Measurements from ENCODE around the gene DBF4. TPM values are rescaled to one million over a fixed set of nuclear protein-coding genes. Genes with fewer than 3 reads are reported as not detected.
A peak's percentile ranks its signal among the peaks of the same experiment; 100 is the strongest.
"Not testable (repeated sequence)": the region's sequence is repeated elsewhere in the genome, so short reads cannot be mapped to it uniquely, and the experiment has no call there.

The DBF4 gene
- polyA plus RNA-seq, 1 donor: 26.8 TPM

DNA sequence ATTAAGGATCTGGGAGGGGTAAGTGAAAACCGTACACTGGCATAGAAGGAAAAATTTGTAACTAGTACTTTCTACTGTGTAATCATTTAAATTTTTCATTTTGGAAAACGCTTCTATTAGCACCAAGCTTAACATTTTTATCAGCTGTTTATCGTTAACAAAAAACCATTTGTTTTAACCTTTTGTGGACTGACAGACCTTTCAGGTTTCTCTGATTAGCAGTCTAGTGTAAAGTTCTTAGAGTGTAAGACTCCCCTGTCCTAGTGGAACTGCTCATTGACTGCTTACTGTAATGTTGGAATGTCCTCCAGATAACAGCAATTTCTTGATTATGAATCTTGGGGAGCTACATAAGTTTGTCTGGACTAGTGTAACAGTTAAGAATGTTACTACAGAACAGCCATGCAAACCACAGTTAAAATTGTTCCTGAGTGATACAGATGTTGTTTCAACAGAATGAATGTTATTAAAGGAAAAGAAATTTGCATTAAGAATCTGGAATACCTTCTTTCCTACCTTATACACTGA, 2.0 kb downstream of the DBF4 start:
- 31% methylated on average over 3 of the region's 3 CpGs for WGBS (ENCODE audit: insufficient coverage, low lambda C conversion rate)
- H3K27me3 ChIP-seq (ENCODE audit: control insufficient read depth, insufficient read depth, low read length): no peaks in the 10 kb centered on the region
- no peaks in the 10 kb centered on the region for H3K4me1 ChIP-seq (ENCODE audit: control insufficient read depth, insufficient read depth, low read length)
- peak overlapping the region; percentile 98 for H3K27ac ChIP-seq (ENCODE audit: low read length)
- H3K36me3 ChIP-seq (ENCODE audit: control insufficient read depth, insufficient read depth, low read length): no peaks in the 10 kb centered on the region
- no peaks in the 10 kb centered on the region for H3K9me3 ChIP-seq (ENCODE audit: control insufficient read depth, low read depth, low read length)
- peak overlapping the region; percentile 94 for H3K4me3 ChIP-seq (ENCODE audit: low read length)
- peak in 1 of 2 donors; percentile 47 for DNase-seq

GRCh38 chr7:87882151-87882937, 6.1 kb downstream of the DBF4 start:
- WGBS (ENCODE audit: insufficient coverage, low lambda C conversion rate): 100% methylated on average over 1 of the region's 4 CpGs
- DNase-seq: no peak

GRCh38 chr7:87885018-87885417, 8.7 kb downstream of the DBF4 start:
- Histone ChIP-seq H3K27me3 (ENCODE audit: control insufficient read depth, insufficient read depth, low read length) (no peaks in the 10 kb centered on the region), H3K4me1 (ENCODE audit: control insufficient read depth, insufficient read depth, low read length) (no peaks in the 10 kb centered on the region), H3K4me3 (ENCODE audit: low read length) (no peak overlapping the region), H3K9me3 (ENCODE audit: control insufficient read depth, low read depth, low read length) (no peaks in the 10 kb centered on the region), H3K36me3 (ENCODE audit: control insufficient read depth, insufficient read depth, low read length) (peaks cover 17% of the 10 kb centered on the region), H3K27ac (ENCODE audit: low read length) (no peak overlapping the region)
- DNase-seq: no peak
- 60% methylated on average over 1 of the region's 2 CpGs for WGBS (ENCODE audit: insufficient coverage, low lambda C conversion rate)

More at GRCh38 chr7:87882151-87882937, 6.1 kb downstream of the DBF4 start:
- Histone ChIP-seq H3K27me3 (ENCODE audit: control insufficient read depth, insufficient read depth, low read length) (no peaks in the 10 kb centered on the region), H3K4me3 (ENCODE audit: low read length) (no peak overlapping the region), H3K4me1 (ENCODE audit: control insufficient read depth, insufficient read depth, low read length) (no peaks in the 10 kb centered on the region), H3K27ac (ENCODE audit: low read length) (no peak overlapping the region), H3K9me3 (ENCODE audit: control insufficient read depth, low read depth, low read length) (no peaks in the 10 kb centered on the region), H3K36me3 (ENCODE audit: control insufficient read depth, insufficient read depth, low read length) (peaks cover 8% of the 10 kb centered on the region)

DNA sequence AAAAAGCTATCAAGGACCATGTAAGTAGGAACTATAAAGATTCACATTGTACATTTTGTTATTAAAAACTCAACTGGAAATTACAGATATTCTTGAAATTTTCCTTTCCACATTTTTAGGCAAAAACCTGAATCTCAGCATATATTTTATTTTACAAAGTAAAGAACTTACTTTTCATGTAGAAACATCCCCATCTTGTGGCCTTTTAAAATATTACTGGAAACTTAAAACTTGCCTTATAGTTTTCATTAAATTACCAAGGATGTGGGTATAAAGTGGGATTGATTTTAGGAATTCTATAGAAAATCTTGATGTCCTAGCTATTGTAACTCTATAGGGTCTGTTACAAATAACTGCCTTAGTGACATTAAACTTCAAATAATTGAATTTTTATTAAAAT, 10.6 kb downstream of the DBF4 start:
- peak in 1 of 2 donors; percentile 18 for DNase-seq
- no peaks in the 10 kb centered on the region for H3K27me3 ChIP-seq (ENCODE audit: control insufficient read depth, insufficient read depth, low read length)
- H3K4me1 ChIP-seq (ENCODE audit: control insufficient read depth, insufficient read depth, low read length): no peaks in the 10 kb centered on the region
- no peak overlapping the region for H3K4me3 ChIP-seq (ENCODE audit: low read length)
- H3K9me3 ChIP-seq (ENCODE audit: control insufficient read depth, low read depth, low read length): no peaks in the 10 kb centered on the region
- H3K27ac ChIP-seq (ENCODE audit: low read length): no peak overlapping the region
- peaks cover 20% of the 10 kb centered on the region for H3K36me3 ChIP-seq (ENCODE audit: control insufficient read depth, insufficient read depth, low read length)

GRCh38 chr7:87895363-87895762, 19.1 kb downstream of the DBF4 start:
- no CpG with 5 or more reads among the region's 2 CpGs for WGBS (ENCODE audit: insufficient coverage, low lambda C conversion rate)
- Histone ChIP-seq H3K9me3 (ENCODE audit: control insufficient read depth, low read depth, low read length) (no peaks in the 10 kb centered on the region), H3K27me3 (ENCODE audit: control insufficient read depth, insufficient read depth, low read length) (no peaks in the 10 kb centered on the region), H3K27ac (ENCODE audit: low read length) (no peak overlapping the region), H3K4me1 (ENCODE audit: control insufficient read depth, insufficient read depth, low read length) (no peaks in the 10 kb centered on the region), H3K36me3 (ENCODE audit: control insufficient read depth, insufficient read depth, low read length) (peaks cover 16% of the 10 kb centered on the region), H3K4me3 (ENCODE audit: low read length) (no peak overlapping the region)
- DNase-seq: no peak

GRCh38 chr7:87899255-87899654, 23.0 kb downstream of the DBF4 start:
- no peaks in the 10 kb centered on the region for H3K27me3 ChIP-seq (ENCODE audit: control insufficient read depth, insufficient read depth, low read length)
- no peak for DNase-seq
- no peaks in the 10 kb centered on the region for H3K9me3 ChIP-seq (ENCODE audit: control insufficient read depth, low read depth, low read length)
- no peak overlapping the region for H3K4me3 ChIP-seq (ENCODE audit: low read length)
- peaks cover 23% of the 10 kb centered on the region for H3K36me3 ChIP-seq (ENCODE audit: control insufficient read depth, insufficient read depth, low read length)
- no peaks in the 10 kb centered on the region for H3K4me1 ChIP-seq (ENCODE audit: control insufficient read depth, insufficient read depth, low read length)
- no peak overlapping the region for H3K27ac ChIP-seq (ENCODE audit: low read length)
- 100% methylated on average over 1 of the region's 2 CpGs for WGBS (ENCODE audit: insufficient coverage, low lambda C conversion rate)

- H3K36me3 ChIP-seq (ENCODE audit: control insufficient read depth, insufficient read depth, low read length): peaks cover 16% of the 10 kb centered on the region
- not testable (repeated sequence) for DNase-seq; H3K27ac ChIP-seq (ENCODE audit: low read length); H3K27me3 ChIP-seq (ENCODE audit: control insufficient read depth, insufficient read depth, low read length); H3K4me1 ChIP-seq (ENCODE audit: control insufficient read depth, insufficient read depth, low read length); H3K4me3 ChIP-seq (ENCODE audit: low read length); H3K9me3 ChIP-seq (ENCODE audit: control insufficient read depth, low read depth, low read length)
- 89% methylated on average over 2 of the region's 3 CpGs for WGBS (ENCODE audit: insufficient coverage, low lambda C conversion rate)
Measured at GRCh38 chr7:87907136-87907906, 31.0 kb downstream of the DBF4 start.

- peaks cover 11% of the 10 kb centered on the region for H3K36me3 ChIP-seq (ENCODE audit: control insufficient read depth, insufficient read depth, low read length)
- H3K27ac ChIP-seq (ENCODE audit: low read length); H3K4me1 ChIP-seq (ENCODE audit: control insufficient read depth, insufficient read depth, low read length); H3K9me3 ChIP-seq (ENCODE audit: control insufficient read depth, low read depth, low read length); DNase-seq; H3K27me3 ChIP-seq (ENCODE audit: control insufficient read depth, insufficient read depth, low read length); H3K4me3 ChIP-seq (ENCODE audit: low read length): not testable (repeated sequence)
- WGBS (ENCODE audit: insufficient coverage, low lambda C conversion rate): no CpG with 5 or more reads among the region's 4 CpGs
Measured at GRCh38 chr7:87908814-87909213, 32.5 kb downstream of the DBF4 start.

DNA sequence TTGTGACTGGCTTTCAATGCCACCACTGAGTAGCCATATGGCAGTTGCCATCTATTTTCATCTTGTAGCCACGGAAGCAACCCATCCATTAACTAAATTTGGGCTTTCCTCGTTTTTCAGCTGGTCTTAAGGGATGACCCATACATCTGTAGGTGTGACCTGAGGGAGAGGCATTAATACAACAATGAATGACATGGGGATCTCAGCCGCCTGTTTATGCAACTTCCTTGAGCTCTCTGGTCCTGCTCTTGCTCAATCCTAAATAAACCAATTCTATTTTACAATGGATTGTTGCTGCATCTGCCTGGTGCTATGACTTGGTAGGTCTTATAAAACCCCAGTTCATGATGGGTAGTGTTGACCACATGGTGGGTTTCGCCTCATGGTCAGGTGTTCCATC, 35.8 kb downstream of the DBF4 start:
- no peak overlapping the region for H3K4me3 ChIP-seq (ENCODE audit: low read length)
- H3K9me3 ChIP-seq (ENCODE audit: control insufficient read depth, low read depth, low read length): no peaks in the 10 kb centered on the region
- no peak for DNase-seq
- H3K27ac ChIP-seq (ENCODE audit: low read length): no peak overlapping the region
- WGBS (ENCODE audit: insufficient coverage, low lambda C conversion rate): no CpG with 5 or more reads among the region's 4 CpGs
- H3K4me1 ChIP-seq (ENCODE audit: control insufficient read depth, insufficient read depth, low read length): no peaks in the 10 kb centered on the region
- H3K36me3 ChIP-seq (ENCODE audit: control insufficient read depth, insufficient read depth, low read length): peaks cover 2% of the 10 kb centered on the region
- H3K27me3 ChIP-seq (ENCODE audit: control insufficient read depth, insufficient read depth, low read length): no peaks in the 10 kb centered on the region

- H3K36me3 ChIP-seq (ENCODE audit: control insufficient read depth, insufficient read depth, low read length): no peaks in the 10 kb centered on the region
- no peaks in the 10 kb centered on the region for H3K9me3 ChIP-seq (ENCODE audit: control insufficient read depth, low read depth, low read length)
- no peaks in the 10 kb centered on the region for H3K4me1 ChIP-seq (ENCODE audit: control insufficient read depth, insufficient read depth, low read length)
- no peaks in the 10 kb centered on the region for H3K27me3 ChIP-seq (ENCODE audit: control insufficient read depth, insufficient read depth, low read length)
- H3K27ac ChIP-seq (ENCODE audit: low read length): no peak overlapping the region
- WGBS (ENCODE audit: insufficient coverage, low lambda C conversion rate): 80% methylated on average over 1 of the region's 1 CpG
- H3K4me3 ChIP-seq (ENCODE audit: low read length): no peak overlapping the region
- DNase-seq: no peak
Measured at GRCh38 chr7:87918740-87919139, 42.4 kb downstream of the DBF4 start.

Data from large intestine (tissue), 3 donors.